HL-60/S4 treated with phorbol 12-myristate 13-acetate at 8.2 ng/mL for 4 days and 3 days (cell line): ENCODE results near the gene SPPL3.
"Not testable (repeated sequence)": the region's sequence is repeated elsewhere in the genome, so short reads cannot be mapped to it uniquely, and the experiment has no call there.

Experiments used
- in situ Hi-C: fragments of 300-500 bp; cut with MboI; formaldehyde crosslinking; loops from 2 replicates; pipeline ENCODE4 v1.15.0; 2022; ENCODE audit warnings: low sequenced_read_pairs

Gene SPPL3

GRCh38 chr12:120754792-120755191 is 149.4 kb downstream of the SPPL3 start:
- in situ Hi-C loops = no loop called here

- in situ Hi-C loops = no loop called here
These were observed 152.8 kb downstream of the SPPL3 start for GRCh38 chr12:120751389-120751788.

GRCh38 chr12:120750806-120751205 is 153.4 kb downstream of the SPPL3 start:
- in situ Hi-C loops = no loop called here

GRCh38 chr12:120749256-120749655 is 154.9 kb downstream of the SPPL3 start:
- in situ Hi-C loops = no loop called here

- in situ Hi-C loops = no loop called here
These were observed 155.9 kb downstream of the SPPL3 start for GRCh38 chr12:120748242-120748641.

- in situ Hi-C loops = no loop called here
These were observed 159.2 kb downstream of the SPPL3 start for GRCh38 chr12:120744922-120745493.

GRCh38 chr12:120741476-120742421 is 162.4 kb downstream of the SPPL3 start:
- in situ Hi-C loops = no loop called here

GRCh38 chr12:120740871-120741270 is 163.3 kb downstream of the SPPL3 start:
- in situ Hi-C loops = no loop called here

GRCh38 chr12:120739821-120740613 is 164.1 kb downstream of the SPPL3 start:
- in situ Hi-C loops = no loop called here

- in situ Hi-C loops = no loop called here
These were observed 165.0 kb downstream of the SPPL3 start for GRCh38 chr12:120739031-120739762.

- in situ Hi-C loops = no loop called here
These were observed 165.7 kb downstream of the SPPL3 start for GRCh38 chr12:120738252-120739030.

GRCh38 chr12:120737557-120738251 is 166.5 kb downstream of the SPPL3 start:
- in situ Hi-C loops = no loop called here

GRCh38 chr12:120736404-120737331 is 167.5 kb downstream of the SPPL3 start:
- in situ Hi-C loops = no loop called here

- in situ Hi-C loops = no loop called here
These were observed 169.0 kb downstream of the SPPL3 start for GRCh38 chr12:120735181-120735580.

- in situ Hi-C loops = no loop called here
These were observed 169.9 kb downstream of the SPPL3 start for GRCh38 chr12:120734210-120734609.

GRCh38 chr12:120733574-120733973 is 170.6 kb downstream of the SPPL3 start:
- in situ Hi-C loops = no loop called here

GRCh38 chr12:120732198-120732597 is 172.0 kb downstream of the SPPL3 start:
- in situ Hi-C loops = not testable (repeated sequence)

- in situ Hi-C loops = no loop called here
These were observed 177.2 kb downstream of the SPPL3 start for GRCh38 chr12:120726961-120727360.

- in situ Hi-C loops = no loop called here
These were observed 177.7 kb downstream of the SPPL3 start for GRCh38 chr12:120726510-120726793.
